Testis (tissue), 3 donors: ENCODE data around the gene CA10. TPM values are rescaled to one million over a fixed set of nuclear protein-coding genes. Genes with fewer than 3 reads are reported as not detected.

ENCODE experiments used
- DNase-seq: peaks from one replicate; pipeline ENCODE4 v3.0.0-alpha.2; 2019
- H3K27ac ChIP-seq, 2 donors: fragments of 200-600 bp; sonication (generic); one replicate each; pipeline ENCODE4 v1.5.1; 2019
- H3K27me3 ChIP-seq: fragments of 200-600 bp; sonication (generic); one replicate; pipeline ENCODE4 v1.5.1; 2019
- H3K36me3 ChIP-seq: fragments of 200-600 bp; sonication (generic); one replicate; pipeline ENCODE4 v1.5.1; 2017; ENCODE audit warnings: low read depth; ENCODE audit errors: missing control alignments
- H3K4me1 ChIP-seq: fragments of 200-600 bp; sonication (generic); one replicate; pipeline ENCODE4 v1.5.1; 2019
- H3K4me3 ChIP-seq, 2 donors: fragments of 200-600 bp; sonication (generic); one replicate each; pipeline ENCODE4 v1.5.1; 2017 to 2019
- H3K9me3 ChIP-seq: fragments of 200-600 bp; sonication (generic); one replicate; pipeline ENCODE4 v1.5.1; 2017
- CTCF ChIP-seq, 3 experiments: fragments of 450-650 bp in 2 of 3; fragments of 200-600 bp in 1 of 3; sonication (generic) in 1 of 3; IDR thresholded peaks; one replicate each; pipeline ENCODE4 v1.5.1; 2016 to 2019; ENCODE audit warnings: antibody characterized with exemption in 3 of 3, mild to moderate bottlenecking in 2 of 3, moderate library complexity in 1 of 3
- POLR2A ChIP-seq: fragments of 450-650 bp; IDR thresholded peaks from one replicate; pipeline ENCODE4 v1.6.1; 2017; ENCODE audit warnings: antibody characterized with exemption, mild to moderate bottlenecking, moderate library complexity
- WGBS, 2 donors: methylation state at CpG; one replicate each; pipeline ENCODE4 v1.1.5; 2018; 5-methylcytosine and 5-hydroxymethylcytosine counted together
- intact Hi-C: fragments of 100-400 bp; cut with DNase I; formaldehyde crosslinking; loops from one replicate; pipeline ENCODE4 v1.15.1; 2023; ENCODE audit warnings: low total_unique reads
- polyA plus RNA-seq: library from polyadenylated mRNA; stranded (reverse); fragments of 350-450 nt; fragmentation: Illumina TruSeq; extraction: RNeasy Lipid Tissue Mini Kit (QIAGEN cat#74804); gene quantifications from one replicate; pipeline ENCODE4 v1.2.3, GENCODE V29; 2014; ENCODE audit warnings: low read depth, low replicate concordance; ENCODE audit not compliant: insufficient read depth
- total RNA-seq, 2 donors: library from RNA; depleted of rRNA; stranded (reverse); fragments of >200 nt; gene quantifications; one replicate each; pipeline ENCODE4 v1.2.3, GENCODE V29; 2016

Gene CA10
- total and polyA plus RNA-seq, 3 donors from 2014 or later = 5.0 to 30.7 (median 5.3) TPM

- Histone ChIP-seq H3K36me3 (no peaks in the 10 kb centered on the region), H3K9me3 (no peaks in the 10 kb centered on the region), H3K4me1 (no peaks in the 10 kb centered on the region), H3K4me3 (no peak overlapping the region), H3K27me3 (no peaks in the 10 kb centered on the region), H3K27ac (no peak overlapping the region)
- DNase-seq = no peak
- 93 to 95% methylated on average over 2 of the region's 2 CpGs for WGBS, 2 donors
- intact Hi-C loops = no loop called here
- no peak for TF ChIP-seq POLR2A
- TF ChIP-seq CTCF (IDR thresholded peaks at IDR 0.05) = no peak
These were observed 160.8 kb downstream of the CA10 start for GRCh38 chr17:51997723-51998122.

- Histone ChIP-seq H3K4me1 (no peaks in the 10 kb centered on the region), H3K4me3 (no peak overlapping the region), H3K36me3 (no peaks in the 10 kb centered on the region), H3K27me3 (no peaks in the 10 kb centered on the region), H3K9me3 (no peaks in the 10 kb centered on the region), H3K27ac (no peak overlapping the region)
- no peak for TF ChIP-seq CTCF (IDR thresholded peaks at IDR 0.05)
- no peak for TF ChIP-seq POLR2A
- no peak for DNase-seq
- intact Hi-C loops = no loop called here
These were observed 162.6 kb downstream of the CA10 start for GRCh38 chr17:51995797-51996403.

DNA sequence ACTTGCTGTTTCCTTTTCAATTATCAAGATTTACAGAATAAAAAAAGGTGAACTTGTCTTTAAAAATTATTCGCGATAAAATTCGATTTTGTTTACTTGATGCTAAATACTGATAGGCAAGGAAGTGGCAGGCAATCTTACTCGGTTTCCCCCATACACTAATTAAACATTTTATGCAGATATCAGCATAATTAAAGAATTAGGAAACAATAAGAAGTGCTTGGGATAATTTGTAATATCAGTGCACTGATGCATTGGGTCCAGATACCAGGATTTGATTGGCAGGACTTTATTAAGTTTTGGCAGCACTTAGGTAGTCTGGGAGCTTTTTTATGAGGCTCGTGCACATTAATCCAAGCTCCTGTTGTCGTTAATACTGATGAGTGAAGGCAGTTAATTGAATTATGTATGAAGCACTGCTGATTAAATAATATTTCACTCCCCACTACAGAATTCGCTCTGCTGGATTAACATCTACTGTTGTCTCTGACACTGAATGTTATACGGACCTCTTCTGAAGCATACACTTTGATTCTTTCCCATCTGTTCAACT is 165.6 kb downstream of the CA10 start:
- no peaks in the 10 kb centered on the region for H3K27me3 ChIP-seq
- no peak overlapping the region for H3K27ac ChIP-seq
- no peaks in the 10 kb centered on the region for H3K9me3 ChIP-seq
- TF ChIP-seq POLR2A = no peak
- H3K36me3 ChIP-seq = no peaks in the 10 kb centered on the region
- DNase-seq = no peak
- 76 to 83% methylated on average over 8 of the region's 8 CpGs for WGBS, 2 donors
- H3K4me1 ChIP-seq = no peaks in the 10 kb centered on the region
- intact Hi-C loops = no loop called here
- no peak overlapping the region for H3K4me3 ChIP-seq

GRCh38 chr17:51971121-51971520 is 187.4 kb downstream of the CA10 start:
- Histone ChIP-seq H3K27ac (no peak overlapping the region), H3K4me1 (no peaks in the 10 kb centered on the region), H3K27me3 (no peaks in the 10 kb centered on the region), H3K36me3 (no peaks in the 10 kb centered on the region), H3K4me3 (no peak overlapping the region), H3K9me3 (no peaks in the 10 kb centered on the region)
- WGBS, 2 donors = 55 to 65% methylated on average over 1 of the region's 1 CpG
- TF ChIP-seq POLR2A = no peak
- TF ChIP-seq CTCF (IDR thresholded peaks at IDR 0.05) = no peak
- intact Hi-C loops = no loop called here
- no peak for DNase-seq

DNA sequence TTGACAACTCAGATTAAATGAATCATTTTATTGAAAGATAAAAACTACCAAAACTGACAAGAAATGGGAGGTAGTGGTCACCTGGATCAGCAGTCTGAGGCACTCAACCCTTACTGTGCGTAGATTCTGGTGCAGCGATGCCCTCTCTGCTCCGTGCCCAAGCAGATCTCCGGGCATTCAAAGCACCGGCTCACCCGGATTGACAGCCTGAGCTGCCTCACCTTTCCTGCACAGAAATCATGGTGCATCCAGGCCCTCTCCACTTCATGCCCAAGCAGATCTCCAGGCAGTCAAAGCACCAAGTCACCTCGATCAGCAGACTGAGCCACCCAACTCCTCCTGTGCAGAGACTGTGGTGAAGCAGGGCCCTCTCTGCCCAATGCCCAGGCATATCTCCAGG is 196.8 kb downstream of the CA10 start:
- TF ChIP-seq CTCF (IDR thresholded peaks at IDR 0.05) (no peak), POLR2A (no peak)
- intact Hi-C loops = no loop called here
- no peaks in the 10 kb centered on the region for H3K36me3 ChIP-seq
- H3K27ac ChIP-seq = no peak overlapping the region
- no peak for DNase-seq
- WGBS, 2 donors = 95 to 96% methylated on average over 7 of the region's 7 CpGs
- H3K9me3 ChIP-seq = no peaks in the 10 kb centered on the region
- H3K4me3 ChIP-seq = no peak overlapping the region
- no peaks in the 10 kb centered on the region for H3K4me1 ChIP-seq
- H3K27me3 ChIP-seq = no peaks in the 10 kb centered on the region
